Measurements from ENCODE around the gene ITGAD.

The ITGAD gene

GRCh38 chr16:31459687-31460581, 66.8 kb downstream of the ITGAD start:
- DNase-seq (ENCODE audit: low spot score), result peak; percentile 98

- DNase-seq (ENCODE audit: low spot score), result peak; percentile 36
These were observed 67.5 kb downstream of the ITGAD start for GRCh38 chr16:31460582-31461002.

- DNase-seq (ENCODE audit: low spot score), result no peak
These were observed 68.2 kb downstream of the ITGAD start for GRCh38 chr16:31461201-31461920.

GRCh38 chr16:31461921-31462804, 69.0 kb downstream of the ITGAD start:
- no peak for DNase-seq (ENCODE audit: low spot score)

- DNase-seq (ENCODE audit: low spot score), result no peak
These were observed 71.2 kb downstream of the ITGAD start for GRCh38 chr16:31464348-31464769.

- no peak for DNase-seq (ENCODE audit: low spot score)
These were observed 71.7 kb downstream of the ITGAD start for GRCh38 chr16:31464781-31465260.

- no peak for DNase-seq (ENCODE audit: low spot score)
These were observed 72.7 kb downstream of the ITGAD start for GRCh38 chr16:31465788-31466370.

GRCh38 chr16:31466381-31466841, 73.3 kb downstream of the ITGAD start:
- DNase-seq (ENCODE audit: low spot score), result no peak

GRCh38 chr16:31467151-31467773, 74.1 kb downstream of the ITGAD start:
- no peak for DNase-seq (ENCODE audit: low spot score)

GRCh38 chr16:31467858-31468257, 74.7 kb downstream of the ITGAD start:
- DNase-seq (ENCODE audit: low spot score), result no peak

- no peak for DNase-seq (ENCODE audit: low spot score)
These were observed 77.5 kb downstream of the ITGAD start for GRCh38 chr16:31470615-31471014.

GRCh38 chr16:31471241-31471874, 78.2 kb downstream of the ITGAD start:
- DNase-seq (ENCODE audit: low spot score), result no peak

GRCh38 chr16:31471875-31472708, 79.0 kb downstream of the ITGAD start, which contains the start of gene TGFB1I1:
Gene TGFB1I1 (plus strand): TSS chr16:31472152. CDS start chr16:31472189, 37 bp downstream.
- peak; percentile 94 for DNase-seq (ENCODE audit: low spot score)

- peak; percentile 96 for DNase-seq (ENCODE audit: low spot score)
These were observed 79.6 kb downstream of the ITGAD start for GRCh38 chr16:31472709-31473203.

- no peak for DNase-seq (ENCODE audit: low spot score)
These were observed 80.3 kb downstream of the ITGAD start for GRCh38 chr16:31473264-31473984.

- peak; percentile 74 for DNase-seq (ENCODE audit: low spot score)
These were observed 81.1 kb downstream of the ITGAD start for GRCh38 chr16:31474173-31474714.

- DNase-seq (ENCODE audit: low spot score), result no peak
These were observed 81.9 kb downstream of the ITGAD start for GRCh38 chr16:31474773-31475738.
